RWPE1 (cell line): ENCODE measurements around the gene SPATA31D3.

Source experiments
- CTCF ChIA-PET: fragments of 350-600 bp; sonication (Branson Sonifier 250); formaldehyde crosslinking; extraction: SDS; loops from one replicate; lab custom pipeline; 2021; lab: Yijun Ruan, JAX
- POLR2A ChIA-PET: fragments of 400-600 bp; formaldehyde crosslinking; extraction: SDS; loops from one replicate; lab custom pipeline; 2020; ENCODE audit warnings: antibody characterized with exemption; ENCODE audit not compliant: low non-redundant PET; lab: Yijun Ruan, JAX
- DNase-seq: peaks from one replicate; pipeline ENCODE4 v3.0.0; 2012; ENCODE audit warnings: low spot score
- H3K27ac ChIP-seq: fragments of 450-650 bp; 2 replicates; pipeline ENCODE4 v1.5.1; 2017
- CTCF ChIP-seq: fragments of 450-650 bp; conservative IDR thresholded peaks from 2 replicates; pipeline ENCODE4 v1.5.1; 2017; ENCODE audit warnings: low read depth, mild to moderate bottlenecking

Gene SPATA31D3

GRCh38 chr9:81989700-81990099, 46.4 kb downstream of the SPATA31D3 start:
- POLR2A ChIA-PET: no interaction called here
- CTCF ChIA-PET: no interaction called here
- DNase-seq: no peak
- no peak overlapping the region for H3K27ac ChIP-seq
- TF ChIP-seq CTCF: no peak

GRCh38 chr9:81993656-81994055, 50.4 kb downstream of the SPATA31D3 start:
- CTCF ChIA-PET: no interaction called here
- POLR2A ChIA-PET: no interaction called here
- no peak overlapping the region for H3K27ac ChIP-seq
- TF ChIP-seq CTCF: no peak
- DNase-seq: no peak
